ENCODE data around the gene GPC6. TPM values are rescaled to one million over a fixed set of nuclear protein-coding genes. Genes with fewer than 3 reads are reported as not detected.

GPC6 gene
- polyA plus RNA-seq, 2 of the 4 experiments (the other 2 are of a cell fraction), result 8.0 to 14.4 TPM

DNA sequence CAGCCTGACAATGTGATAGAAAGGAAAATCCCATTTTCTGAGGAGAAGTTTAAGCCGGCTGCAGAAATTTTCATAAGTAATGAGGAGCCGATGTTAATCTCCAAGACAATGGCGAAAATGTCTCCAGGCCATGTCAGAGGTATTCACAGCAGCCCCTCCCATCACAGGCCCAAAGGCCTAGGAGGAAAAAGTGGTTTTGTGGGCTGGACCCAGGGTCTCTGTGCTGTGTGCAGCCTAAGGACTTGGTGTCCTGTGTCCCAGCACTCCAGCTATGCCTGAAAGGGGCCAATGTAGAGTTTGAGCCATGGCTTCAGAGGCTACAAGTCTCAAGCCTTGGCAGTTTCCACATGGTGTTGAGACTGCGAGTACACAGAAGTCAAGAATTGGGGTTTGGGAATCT is 32.9 kb upstream of the GPC6 start:
- DNase-seq (ENCODE audit: low read depth in 1 of 2, low spot score in 1 of 2), result no peak
- Histone ChIP-seq H3K4me2 (no peak overlapping the region), H3K9me3 (no peaks in the 10 kb centered on the region), H3K27ac (no peak overlapping the region), H3K4me1 (no peaks in the 10 kb centered on the region), H3K4me3 (no peak overlapping the region)
- no peak for ATAC-seq
- ChIA-PET CTCF (no interaction called here), POLR2A (no interaction called here)
- FAIRE-seq, result no peak
- TF ChIP-seq HDAC2 (IDR thresholded peaks at IDR 0.05), result no peak
- no peak for TF ChIP-seq RFX5 (IDR thresholded peaks at IDR 0.05)
- no peak for TF ChIP-seq MAFK (IDR thresholded peaks at IDR 0.05; ENCODE audit: partially characterized antibody)
- peak; percentile 55 for TF ChIP-seq ZFP36 (IDR thresholded peaks at IDR 0.05; ENCODE audit: borderline replicate concordance, partially characterized antibody)
- 36% methylated on average over 4 of the region's 4 CpGs for WGBS (ENCODE audit: missing lambda C conversion rate)

DNA sequence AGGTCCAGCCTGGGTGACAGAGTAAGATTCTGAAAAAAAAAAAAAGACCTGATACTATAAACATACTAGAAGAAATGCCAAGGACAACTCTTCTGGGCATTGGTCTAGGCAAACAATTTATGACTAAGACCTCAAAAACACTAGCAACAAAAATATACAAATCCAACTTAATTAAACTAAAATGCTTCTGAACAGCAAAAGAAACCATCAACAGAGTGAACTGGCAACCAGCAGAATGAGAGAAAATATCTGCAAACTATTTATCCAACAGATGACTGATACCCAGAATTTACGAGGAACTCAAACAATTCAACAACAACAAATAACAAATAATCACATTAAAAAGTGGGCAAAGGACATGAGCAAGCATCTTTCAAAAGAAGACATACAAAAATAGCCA is 26.8 kb upstream of the GPC6 start:
- FAIRE-seq (no peak), DNase-seq (ENCODE audit: low read depth in 1 of 2, low spot score in 1 of 2) (no peak), ATAC-seq (no peak)
- H3K4me1 ChIP-seq, result no peaks in the 10 kb centered on the region
- ChIA-PET CTCF (no interaction called here), POLR2A (no interaction called here)
- H3K27ac ChIP-seq, result no peak overlapping the region
- TF ChIP-seq, protein P1, sequence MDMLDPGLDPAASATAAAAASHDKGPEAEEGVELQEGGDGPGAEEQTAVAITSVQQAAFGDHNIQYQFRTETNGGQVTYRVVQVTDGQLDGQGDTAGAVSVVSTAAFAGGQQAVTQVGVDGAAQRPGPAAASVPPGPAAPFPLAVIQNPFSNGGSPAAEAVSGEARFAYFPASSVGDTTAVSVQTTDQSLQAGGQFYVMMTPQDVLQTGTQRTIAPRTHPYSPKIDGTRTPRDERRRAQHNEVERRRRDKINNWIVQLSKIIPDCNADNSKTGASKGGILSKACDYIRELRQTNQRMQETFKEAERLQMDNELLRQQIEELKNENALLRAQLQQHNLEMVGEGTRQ (IDR thresholded peaks at IDR 0.05), result no peak
- TF ChIP-seq RFX5 (IDR thresholded peaks at IDR 0.05) (no peak), CBX2 (IDR thresholded peaks at IDR 0.05; ENCODE audit: borderline replicate concordance, low read depth) (no peak), RARB (CRISPR knock-in tag; IDR thresholded peaks at IDR 0.05) (no peak), ZSCAN20 (CRISPR knock-in tag; IDR thresholded peaks at IDR 0.05) (no peak), ZC3H11A (IDR thresholded peaks at IDR 0.05) (no peak), RNF2 (IDR thresholded peaks at IDR 0.05; ENCODE audit: borderline replicate concordance, low read depth) (no peak), EP300 (IDR thresholded peaks at IDR 0.05) (no peak), MAZ (IDR thresholded peaks at IDR 0.05; ENCODE audit: borderline replicate concordance, low read depth, low read length) (no peak), GATA3 (IDR thresholded peaks at IDR 0.05; ENCODE audit: borderline replicate concordance) (no peak), HOXB13 (CRISPR knock-in tag; IDR thresholded peaks at IDR 0.05; ENCODE audit: low read depth) (no peak), SMC3 (IDR thresholded peaks at IDR 0.05) (no peak), CBX8 (IDR thresholded peaks at IDR 0.05) (no peak)
- TF ChIP-seq, protein P2, sequence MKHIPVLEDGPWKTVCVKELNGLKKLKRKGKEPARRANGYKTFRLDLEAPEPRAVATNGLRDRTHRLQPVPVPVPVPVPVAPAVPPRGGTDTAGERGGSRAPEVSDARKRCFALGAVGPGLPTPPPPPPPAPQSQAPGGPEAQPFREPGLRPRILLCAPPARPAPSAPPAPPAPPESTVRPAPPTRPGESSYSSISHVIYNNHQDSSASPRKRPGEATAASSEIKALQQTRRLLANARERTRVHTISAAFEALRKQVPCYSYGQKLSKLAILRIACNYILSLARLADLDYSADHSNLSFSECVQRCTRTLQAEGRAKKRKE (CRISPR knock-in tag; IDR thresholded peaks at IDR 0.05; ENCODE audit: low read depth), result no peak
- H3K4me3 ChIP-seq, result no peak overlapping the region
- WGBS (ENCODE audit: missing lambda C conversion rate), result 13% methylated on average over 1 of the region's 1 CpG
- H3K4me2 ChIP-seq, result no peak overlapping the region
- no peaks in the 10 kb centered on the region for H3K9me3 ChIP-seq

DNA sequence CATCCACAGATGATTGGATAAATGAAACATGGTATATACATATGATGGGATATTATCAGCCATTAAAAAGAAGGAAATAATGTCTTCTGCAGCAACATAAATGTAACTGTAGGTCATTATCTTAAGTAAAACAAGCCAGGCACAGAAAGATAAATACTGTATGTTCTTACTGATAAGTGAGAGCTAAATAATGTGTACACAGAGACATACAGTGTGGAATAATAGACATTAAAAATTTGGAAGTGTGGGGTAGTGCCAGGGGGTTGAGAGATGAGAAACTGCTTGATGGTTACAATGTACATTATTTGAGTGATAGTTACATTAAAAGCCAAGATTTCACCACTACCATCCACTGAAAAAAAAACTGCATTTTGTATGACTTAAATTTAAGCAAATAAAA is 26.0 kb upstream of the GPC6 start:
- POLR2A ChIA-PET, result no interaction called here
- CTCF ChIA-PET, result no interaction called here
- Histone ChIP-seq H3K4me2 (no peak overlapping the region), H3K9me3 (no peaks in the 10 kb centered on the region), H3K4me1 (no peaks in the 10 kb centered on the region), H3K4me3 (no peak overlapping the region), H3K27ac (no peak overlapping the region)
- no peak for DNase-seq (ENCODE audit: low read depth in 1 of 2, low spot score in 1 of 2)
- no peak for FAIRE-seq
- TF ChIP-seq, protein P3, sequence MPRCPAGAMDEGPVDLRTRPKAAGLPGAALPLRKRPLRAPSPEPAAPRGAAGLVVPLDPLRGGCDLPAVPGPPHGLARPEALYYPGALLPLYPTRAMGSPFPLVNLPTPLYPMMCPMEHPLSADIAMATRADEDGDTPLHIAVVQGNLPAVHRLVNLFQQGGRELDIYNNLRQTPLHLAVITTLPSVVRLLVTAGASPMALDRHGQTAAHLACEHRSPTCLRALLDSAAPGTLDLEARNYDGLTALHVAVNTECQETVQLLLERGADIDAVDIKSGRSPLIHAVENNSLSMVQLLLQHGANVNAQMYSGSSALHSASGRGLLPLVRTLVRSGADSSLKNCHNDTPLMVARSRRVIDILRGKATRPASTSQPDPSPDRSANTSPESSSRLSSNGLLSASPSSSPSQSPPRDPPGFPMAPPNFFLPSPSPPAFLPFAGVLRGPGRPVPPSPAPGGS (IDR thresholded peaks at IDR 0.05), result no peak
- TF ChIP-seq FOXS1 (CRISPR knock-in tag; IDR thresholded peaks at IDR 0.05) (no peak), KDM5A (IDR thresholded peaks at IDR 0.05) (no peak), RNF2 (IDR thresholded peaks at IDR 0.05; ENCODE audit: borderline replicate concordance, low read depth) (no peak), HEYL (CRISPR knock-in tag; IDR thresholded peaks at IDR 0.05) (no peak), EHMT2 (IDR thresholded peaks at IDR 0.05; ENCODE audit: low read depth) (no peak)
- TF ChIP-seq, protein P1 (IDR thresholded peaks at IDR 0.05), result no peak
- TF ChIP-seq, protein P4, sequence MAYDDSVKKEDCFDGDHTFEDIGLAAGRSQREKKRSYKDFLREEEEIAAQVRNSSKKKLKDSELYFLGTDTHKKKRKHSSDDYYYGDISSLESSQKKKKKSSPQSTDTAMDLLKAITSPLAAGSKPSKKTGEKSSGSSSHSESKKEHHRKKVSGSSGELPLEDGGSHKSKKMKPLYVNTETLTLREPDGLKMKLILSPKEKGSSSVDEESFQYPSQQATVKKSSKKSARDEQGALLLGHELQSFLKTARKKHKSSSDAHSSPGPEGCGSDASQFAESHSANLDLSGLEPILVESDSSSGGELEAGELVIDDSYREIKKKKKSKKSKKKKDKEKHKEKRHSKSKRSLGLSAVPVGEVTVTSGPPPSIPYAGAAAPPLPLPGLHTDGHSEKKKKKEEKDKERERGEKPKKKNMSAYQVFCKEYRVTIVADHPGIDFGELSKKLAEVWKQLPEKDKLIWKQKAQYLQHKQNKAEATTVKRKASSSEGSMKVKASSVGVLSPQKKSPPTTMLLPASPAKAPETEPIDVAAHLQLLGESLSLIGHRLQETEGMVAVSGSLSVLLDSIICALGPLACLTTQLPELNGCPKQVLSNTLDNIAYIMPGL (CRISPR knock-in tag; IDR thresholded peaks at IDR 0.05; ENCODE audit: borderline replicate concordance), result no peak
- no peak for ATAC-seq

Data from A549 (cell line).